PC-9 (cell line): Measurements from ENCODE around the gene CRYL1. TPM values are rescaled to one million over a fixed set of nuclear protein-coding genes. Genes with fewer than 3 reads are reported as not detected.

Source experiments
- BruUV-seq: library from RNA; stranded (reverse); fragments of 400-500 nt; replicated peaks from 2 replicates; lab custom pipeline; 2021; lab: Mats Ljungman, UMichigan
- CTCF ChIA-PET: fragments of 300-600 bp; sonication (Branson Sonifier 250); formaldehyde crosslinking; loops from one replicate; lab custom pipeline; 2022; ENCODE audit warnings: antibody characterized with exemption; lab: Charles Lee
- POLR2A ChIA-PET: fragments of 300-600 bp; sonication (Branson Sonifier 250); formaldehyde crosslinking; loops from one replicate; lab custom pipeline; 2022; ENCODE audit warnings: antibody characterized with exemption; ENCODE audit not compliant: unreplicated experiment; lab: Charles Lee
- DNase-seq, 2 experiments: peaks; one replicate each; pipeline versions ENCODE4 v3.0.0 to v3.0.0-alpha.2; 2015 to 2022; ENCODE audit warnings: mixed read lengths in 1 of 2
- H2AFZ ChIP-seq: fragments of 200-600 bp; sonication (generic); 2 replicates; pipeline ENCODE4 v1.8.1; 2017; ENCODE audit warnings: antibody characterized with exemption
- H3F3A ChIP-seq: fragments of 200-600 bp; sonication (generic); 2 replicates; pipeline ENCODE4 v1.8.1; 2017; ENCODE audit warnings: antibody characterized with exemption, mild to moderate bottlenecking, low read depth; ENCODE audit not compliant: insufficient read depth
- H3K27ac ChIP-seq: fragments of 200-600 bp; sonication (generic); 2 replicates; pipeline ENCODE4 v1.6.1; 2016; ENCODE audit warnings: mixed run types
- H3K27me3 ChIP-seq: fragments of 200-600 bp; sonication (generic); 2 replicates; pipeline ENCODE4 v1.6.1; 2016; ENCODE audit warnings: low read depth, mixed run types; ENCODE audit not compliant: insufficient read depth
- H3K36me3 ChIP-seq: fragments of 200-600 bp; sonication (generic); 2 replicates; pipeline ENCODE4 v1.6.1; 2016; ENCODE audit warnings: low read depth, mixed run types
- H3K4me1 ChIP-seq: fragments of 200-600 bp; sonication (generic); replicated peaks from 2 replicates; pipeline ENCODE4 v1.6.1; 2016; ENCODE audit warnings: mixed run types; ENCODE audit not compliant: insufficient read depth
- H3K4me2 ChIP-seq: fragments of 200-600 bp; sonication (generic); 2 replicates; pipeline ENCODE4 v1.6.1; 2017; ENCODE audit warnings: mixed run types
- H3K4me3 ChIP-seq: fragments of 200-600 bp; sonication (generic); 2 replicates; pipeline ENCODE4 v1.6.1; 2016; ENCODE audit warnings: mixed run types
- H3K79me2 ChIP-seq: fragments of 200-600 bp; sonication (generic); 2 replicates; pipeline ENCODE4 v1.6.1; 2017; ENCODE audit warnings: low read depth, mixed run types
- H3K9me2 ChIP-seq: fragments of 200-600 bp; sonication (generic); 2 replicates; pipeline ENCODE4 v1.8.1; 2017; ENCODE audit warnings: mild to moderate bottlenecking; ENCODE audit not compliant: insufficient read depth
- H3K9me3 ChIP-seq: fragments of 200-600 bp; sonication (generic); 2 replicates; pipeline ENCODE4 v1.8.1; 2016; ENCODE audit warnings: low read depth; ENCODE audit not compliant: insufficient read depth
- H4K20me1 ChIP-seq: fragments of 200-600 bp; sonication (generic); 2 replicates; pipeline ENCODE4 v1.8.1; 2017; ENCODE audit not compliant: insufficient read depth
- CTCF ChIP-seq: fragments of 200-600 bp; sonication (generic); conservative IDR thresholded peaks from 2 replicates; pipeline ENCODE4 v1.6.1; 2017; ENCODE audit warnings: mixed run types, antibody characterized with exemption, mild to moderate bottlenecking, moderate library complexity
- EZH2 ChIP-seq: fragments of 200-600 bp; sonication (generic); IDR thresholded peaks from 2 replicates; pipeline ENCODE4 v1.8.0; 2017; ENCODE audit warnings: antibody characterized with exemption, low read depth
- intact Hi-C: fragments of 100-400 bp; cut with micrococcal nuclease; formaldehyde crosslinking; loops from one replicate; pipeline ENCODE4 v1.10.0; 2022; ENCODE audit not compliant: unreplicated experiment
- total RNA-seq: library from RNA; stranded (reverse); gene quantifications from 2 replicates; pipeline ENCODE4 v1.2.3, GENCODE V29; 2021

Gene CRYL1
- total RNA-seq, 1 experiment from 2014 or later, result 8.7 TPM

- H2AFZ ChIP-seq, result no peak overlapping the region
- ChIA-PET CTCF (no interaction called here), POLR2A (no interaction called here)
- H3K27ac ChIP-seq, result peak overlapping the region; percentile 47
- H3K27me3 ChIP-seq, result no peaks in the 10 kb centered on the region
- intact Hi-C loops, result no loop called here
- peaks cover 19% of the 10 kb centered on the region; the same call in 1 of the 2 replicates for H3F3A ChIP-seq
- H3K4me3 ChIP-seq, result no peak overlapping the region
- no peak for TF ChIP-seq EZH2
- no peak for TF ChIP-seq CTCF
- H3K9me3 ChIP-seq, result no peaks in the 10 kb centered on the region; the same call in 1 of the 2 replicates
- peaks cover 11% of the 10 kb centered on the region; the same call in 1 of the 2 replicates for H3K4me1 ChIP-seq
- H4K20me1 ChIP-seq, result no peaks in the 10 kb centered on the region
- H3K4me2 ChIP-seq, result no peak overlapping the region
- no peaks in the 10 kb centered on the region for H3K36me3 ChIP-seq
- H3K79me2 ChIP-seq, result no peaks in the 10 kb centered on the region
- H3K9me2 ChIP-seq, result no peaks in the 10 kb centered on the region
- BruUV-seq, result no TSS peak
- DNase-seq, result no peak
Measured at GRCh38 chr13:20395061-20395916, 130.4 kb downstream of the CRYL1 start.

GRCh38 chr13:20394506-20394905 is 131.2 kb downstream of the CRYL1 start:
- intact Hi-C loops, result no loop called here
- CTCF ChIA-PET, result no interaction called here
- no peak overlapping the region for H2AFZ ChIP-seq

GRCh38 chr13:20394169-20394501 is 131.5 kb downstream of the CRYL1 start:
- Histone ChIP-seq H3K27me3 (no peaks in the 10 kb centered on the region), H3K4me3 (no peak overlapping the region), H3K4me2 (no peak overlapping the region), H3K9me3 (no peaks in the 10 kb centered on the region; the same call in 1 of the 2 replicates), H3K4me1 (0 out of 2 replicates have a peak, but pooled peaks cover 10% of the 10 kb centered on the region), H3F3A (peaks cover 21% of the 10 kb centered on the region; the same call in 1 of the 2 replicates), H4K20me1 (no peaks in the 10 kb centered on the region), H3K36me3 (no peaks in the 10 kb centered on the region), H3K27ac (no peak overlapping the region), H3K79me2 (no peaks in the 10 kb centered on the region), H3K9me2 (no peaks in the 10 kb centered on the region), H2AFZ (no peak overlapping the region)
- BruUV-seq, result no TSS peak
- POLR2A ChIA-PET, result no interaction called here
- TF ChIP-seq EZH2 (no peak), CTCF (no peak)
- no peak for DNase-seq
- CTCF ChIA-PET, result no interaction called here
- intact Hi-C loops, result no loop called here

More at GRCh38 chr13:20394506-20394905, 131.2 kb downstream of the CRYL1 start:
- H3K9me3 ChIP-seq, result no peaks in the 10 kb centered on the region; the same call in 1 of the 2 replicates
- no peaks in the 10 kb centered on the region for H3K36me3 ChIP-seq
- TF ChIP-seq EZH2 (no peak), CTCF (no peak)
- H3K4me2 ChIP-seq, result no peak overlapping the region
- no peak overlapping the region for H3K27ac ChIP-seq
- POLR2A ChIA-PET, result no interaction called here
- H3K4me3 ChIP-seq, result no peak overlapping the region
- no TSS peak for BruUV-seq
- H3K79me2 ChIP-seq, result no peaks in the 10 kb centered on the region
- peaks cover 19% of the 10 kb centered on the region; the same call in 1 of the 2 replicates for H3F3A ChIP-seq
- no peaks in the 10 kb centered on the region for H4K20me1 ChIP-seq
- no peaks in the 10 kb centered on the region for H3K27me3 ChIP-seq
- 0 out of 2 replicates have a peak, but pooled peaks cover 10% of the 10 kb centered on the region for H3K4me1 ChIP-seq
- no peaks in the 10 kb centered on the region for H3K9me2 ChIP-seq
- no peak for DNase-seq
